ENCODE data around the gene LYPD6B. TPM values are rescaled to one million over a fixed set of nuclear protein-coding genes. Genes with fewer than 3 reads are reported as not detected.

The LYPD6B gene
- total RNA-seq (2022; extraction: Qiagen RNA extraction; ENCODE audit: low read depth): not detected in 5 replicates

DNA sequence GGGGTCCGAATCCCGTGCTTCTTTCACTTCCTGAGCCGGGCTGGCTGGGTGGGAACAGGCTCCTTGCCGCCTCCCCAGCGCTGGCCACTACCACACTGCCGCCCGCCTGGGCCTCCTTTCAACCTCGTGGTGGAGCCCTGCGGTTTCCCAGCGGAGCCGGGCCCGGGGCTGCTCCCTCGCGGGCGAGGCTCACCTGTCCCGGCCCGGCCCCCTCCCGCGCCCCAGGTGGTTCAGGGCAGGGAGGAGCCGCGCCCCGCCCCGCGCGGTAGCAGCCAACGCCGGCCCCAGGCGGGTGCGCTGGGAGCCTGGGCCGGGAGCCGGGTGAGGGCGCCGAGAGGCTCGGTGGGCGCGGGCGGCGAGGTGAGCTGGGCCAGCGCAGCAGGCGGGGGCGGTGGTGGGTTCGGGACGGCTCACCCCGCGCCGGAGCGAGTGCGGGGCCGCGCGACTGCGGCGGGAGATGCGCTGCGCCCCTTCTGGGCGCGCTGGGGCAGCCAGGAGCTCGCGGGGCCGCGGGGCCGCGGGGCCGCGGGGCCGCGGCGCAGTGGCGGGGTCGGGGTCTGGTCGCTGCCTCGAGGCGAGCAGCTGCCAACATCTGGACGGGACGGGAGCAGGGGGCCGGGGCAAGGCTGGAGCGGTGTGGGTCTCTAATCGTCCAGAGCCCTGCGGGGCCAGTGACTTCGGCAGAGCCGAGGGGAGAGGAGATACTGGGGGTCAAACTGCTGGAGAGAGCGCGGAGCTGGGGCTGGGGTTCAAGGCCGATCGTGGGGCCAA lies at the start of gene LYPD6B:
TSS of gene LYPD6B (plus strand) at position 258 of the 771 bp plus-strand sequence. CDS start 92,250 bp downstream, outside the sequence.

Other genes with a start within 250 kb of the LYPD6B start
- gene KIF5C, start 163.5 kb upstream of the LYPD6B start, total RNA-seq (2022; extraction: Qiagen RNA extraction; ENCODE audit: low read depth): 0.27 to 0.38 TPM (median 0.32 TPM) in 5 replicates

Data from A549 treated with ZK216348 at 1 μM for 4 hours (cell line).